ENCODE measurements around the gene ZNF462. TPM values are rescaled to one million over a fixed set of nuclear protein-coding genes. Genes with fewer than 3 reads are reported as not detected.

Gene ZNF462
- polyA plus RNA-seq, 3 donors = not detected

GRCh38 chr9:106981396-106982287, 118.7 kb downstream of the ZNF462 start:
- H3K9ac ChIP-seq (ENCODE audit: insufficient read depth, low read length, poor library complexity, severe bottlenecking) = no peak overlapping the region
- Mint-ChIP-seq H3K27ac (no peak overlapping the region), H3K4me1 (no peaks in the 10 kb centered on the region), H3K4me3 (no peak overlapping the region), H3K27me3 (ENCODE audit: low read depth in 3 of 3) (no peaks in the 10 kb centered on the region), H3K36me3 (no peaks in the 10 kb centered on the region), H3K9me3 (peaks cover 0 to 2% (median 0%) of the 10 kb centered on the region in 7 donors)
- no peak overlapping the region for H3K4me2 ChIP-seq (replicated peaks; ENCODE audit: extremely low read depth, low read length, poor library complexity, severe bottlenecking)
- no peak overlapping the region for H3K27ac ChIP-seq (ENCODE audit: low read depth in 1 of 2, low read length in 2 of 2)
- H3K9me3 ChIP-seq (replicated peaks in 1 of 2; ENCODE audit: control insufficient read depth in 1 of 2, insufficient read depth in 1 of 2, low read length in 2 of 2) = no peaks in the 10 kb centered on the region
- H4K20me1 ChIP-seq (ENCODE audit: insufficient read depth, low read length) = no peaks in the 10 kb centered on the region
- TF ChIP-seq, protein P1, sequence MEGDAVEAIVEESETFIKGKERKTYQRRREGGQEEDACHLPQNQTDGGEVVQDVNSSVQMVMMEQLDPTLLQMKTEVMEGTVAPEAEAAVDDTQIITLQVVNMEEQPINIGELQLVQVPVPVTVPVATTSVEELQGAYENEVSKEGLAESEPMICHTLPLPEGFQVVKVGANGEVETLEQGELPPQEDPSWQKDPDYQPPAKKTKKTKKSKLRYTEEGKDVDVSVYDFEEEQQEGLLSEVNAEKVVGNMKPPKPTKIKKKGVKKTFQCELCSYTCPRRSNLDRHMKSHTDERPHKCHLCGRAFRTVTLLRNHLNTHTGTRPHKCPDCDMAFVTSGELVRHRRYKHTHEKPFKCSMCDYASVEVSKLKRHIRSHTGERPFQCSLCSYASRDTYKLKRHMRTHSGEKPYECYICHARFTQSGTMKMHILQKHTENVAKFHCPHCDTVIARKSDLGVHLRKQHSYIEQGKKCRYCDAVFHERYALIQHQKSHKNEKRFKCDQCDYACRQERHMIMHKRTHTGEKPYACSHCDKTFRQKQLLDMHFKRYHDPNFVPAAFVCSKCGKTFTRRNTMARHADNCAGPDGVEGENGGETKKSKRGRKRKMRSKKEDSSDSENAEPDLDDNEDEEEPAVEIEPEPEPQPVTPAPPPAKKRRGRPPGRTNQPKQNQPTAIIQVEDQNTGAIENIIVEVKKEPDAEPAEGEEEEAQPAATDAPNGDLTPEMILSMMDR (IDR thresholded peaks at IDR 0.05) = no peak
- no peaks in the 10 kb centered on the region for H3K27me3 ChIP-seq (ENCODE audit: control insufficient read depth in 2 of 2, insufficient read depth in 2 of 2, low read length in 2 of 2)
- H2AFZ ChIP-seq (ENCODE audit: insufficient read depth, low read depth, low read length, poor library complexity, severe bottlenecking) = no peak overlapping the region
- DNase-seq = no peak
- H3K36me3 ChIP-seq (replicated peaks in 1 of 2; ENCODE audit: control insufficient read depth in 1 of 2, insufficient read depth in 2 of 2, low read length in 2 of 2) = no peaks in the 10 kb centered on the region
- intact Hi-C loops (cut with micrococcal nuclease) = no loop called here
- no peaks in the 10 kb centered on the region for H3K4me1 ChIP-seq (ENCODE audit: control insufficient read depth in 1 of 2, insufficient read depth in 2 of 2, low read length in 2 of 2)
- 98% methylated on average over 8 of the region's 10 CpGs for WGBS (ENCODE audit: insufficient coverage)
- no peak overlapping the region for H3K4me3 ChIP-seq (replicated peaks in 1 of 3; ENCODE audit: low read depth in 2 of 3, low read length in 3 of 3)
- H3K79me2 ChIP-seq (ENCODE audit: insufficient read depth, low read length) = no peaks in the 10 kb centered on the region

DNA sequence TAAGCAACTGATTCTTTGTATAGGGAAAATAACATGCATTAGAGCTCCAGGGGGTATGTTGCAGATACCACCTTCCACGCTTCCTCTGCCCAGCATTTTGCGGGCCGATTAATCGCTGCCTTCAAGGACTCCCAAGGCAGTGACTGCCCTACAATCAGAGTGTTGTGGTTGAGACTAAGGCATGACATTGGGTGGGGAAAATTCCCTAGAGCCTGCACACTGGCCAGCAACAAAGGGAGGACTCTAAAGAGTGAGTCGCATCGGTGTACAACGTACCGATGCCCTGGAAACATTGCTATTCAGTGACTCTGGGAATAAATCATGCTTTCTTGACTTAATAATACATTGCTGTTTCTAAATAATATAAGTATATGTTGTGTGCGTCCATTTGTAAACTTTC, 119.7 kb downstream of the ZNF462 start:
- Histone ChIP-seq H3K36me3 (replicated peaks in 1 of 2; ENCODE audit: control insufficient read depth in 1 of 2, insufficient read depth in 2 of 2, low read length in 2 of 2) (no peaks in the 10 kb centered on the region), H3K4me1 (ENCODE audit: control insufficient read depth in 1 of 2, insufficient read depth in 2 of 2, low read length in 2 of 2) (no peaks in the 10 kb centered on the region), H3K4me2 (replicated peaks; ENCODE audit: extremely low read depth, low read length, poor library complexity, severe bottlenecking) (no peak overlapping the region), H2AFZ (ENCODE audit: insufficient read depth, low read depth, low read length, poor library complexity, severe bottlenecking) (no peak overlapping the region), H3K27me3 (ENCODE audit: control insufficient read depth in 2 of 2, insufficient read depth in 2 of 2, low read length in 2 of 2) (no peaks in the 10 kb centered on the region), H3K27ac (ENCODE audit: low read depth in 1 of 2, low read length in 2 of 2) (no peak overlapping the region), H3K4me3 (replicated peaks in 1 of 3; ENCODE audit: low read depth in 2 of 3, low read length in 3 of 3) (no peak overlapping the region), H3K79me2 (ENCODE audit: insufficient read depth, low read length) (no peaks in the 10 kb centered on the region), H3K9me3 (replicated peaks in 1 of 2; ENCODE audit: control insufficient read depth in 1 of 2, insufficient read depth in 1 of 2, low read length in 2 of 2) (no peaks in the 10 kb centered on the region), H4K20me1 (ENCODE audit: insufficient read depth, low read length) (no peaks in the 10 kb centered on the region), H3K9ac (ENCODE audit: insufficient read depth, low read length, poor library complexity, severe bottlenecking) (no peak overlapping the region)
- 96% methylated on average over 4 of the region's 9 CpGs for WGBS (ENCODE audit: insufficient coverage)
- H3K27me3 Mint-ChIP-seq (ENCODE audit: low read depth in 3 of 3) = no peaks in the 10 kb centered on the region
- H3K9me3 Mint-ChIP-seq = peaks cover 0 to 2% (median 0%) of the 10 kb centered on the region in 7 donors
- TF ChIP-seq, protein P1 (IDR thresholded peaks at IDR 0.05) = no peak
- intact Hi-C loops (cut with micrococcal nuclease) = no loop called here
- no peak overlapping the region for H3K4me3 Mint-ChIP-seq
- no peaks in the 10 kb centered on the region for H3K4me1 Mint-ChIP-seq
- no peak for DNase-seq
- no peak overlapping the region for H3K27ac Mint-ChIP-seq
- no peaks in the 10 kb centered on the region for H3K36me3 Mint-ChIP-seq
